Testis (tissue), 3 donors: Measurements from ENCODE around the gene ITGB5. TPM values are rescaled to one million over a fixed set of nuclear protein-coding genes. Genes with fewer than 3 reads are reported as not detected.

ENCODE experiments used
- DNase-seq: peaks from one replicate; pipeline ENCODE4 v3.0.0-alpha.2; 2019
- H3K27ac ChIP-seq, 2 donors: fragments of 200-600 bp; sonication (generic); one replicate each; pipeline ENCODE4 v1.5.1; 2019
- H3K27me3 ChIP-seq: fragments of 200-600 bp; sonication (generic); one replicate; pipeline ENCODE4 v1.5.1; 2019
- H3K36me3 ChIP-seq: fragments of 200-600 bp; sonication (generic); one replicate; pipeline ENCODE4 v1.5.1; 2017; ENCODE audit warnings: low read depth; ENCODE audit errors: missing control alignments
- H3K4me1 ChIP-seq: fragments of 200-600 bp; sonication (generic); one replicate; pipeline ENCODE4 v1.5.1; 2019
- H3K4me3 ChIP-seq, 2 donors: fragments of 200-600 bp; sonication (generic); one replicate each; pipeline ENCODE4 v1.5.1; 2017 to 2019
- H3K9me3 ChIP-seq: fragments of 200-600 bp; sonication (generic); one replicate; pipeline ENCODE4 v1.5.1; 2017
- CTCF ChIP-seq, 3 experiments: fragments of 450-650 bp in 2 of 3; fragments of 200-600 bp in 1 of 3; sonication (generic) in 1 of 3; IDR thresholded peaks; one replicate each; pipeline ENCODE4 v1.5.1; 2016 to 2019; ENCODE audit warnings: antibody characterized with exemption in 3 of 3, mild to moderate bottlenecking in 2 of 3, moderate library complexity in 1 of 3
- POLR2A ChIP-seq: fragments of 450-650 bp; IDR thresholded peaks from one replicate; pipeline ENCODE4 v1.6.1; 2017; ENCODE audit warnings: antibody characterized with exemption, mild to moderate bottlenecking, moderate library complexity
- WGBS, 2 donors: methylation state at CpG; one replicate each; pipeline ENCODE4 v1.1.5; 2018; 5-methylcytosine and 5-hydroxymethylcytosine counted together
- intact Hi-C: fragments of 100-400 bp; cut with DNase I; formaldehyde crosslinking; loops from one replicate; pipeline ENCODE4 v1.15.1; 2023; ENCODE audit warnings: low total_unique reads
- polyA plus RNA-seq: library from polyadenylated mRNA; stranded (reverse); fragments of 350-450 nt; fragmentation: Illumina TruSeq; extraction: RNeasy Lipid Tissue Mini Kit (QIAGEN cat#74804); gene quantifications from one replicate; pipeline ENCODE4 v1.2.3, GENCODE V29; 2014; ENCODE audit warnings: low read depth, low replicate concordance; ENCODE audit not compliant: insufficient read depth
- total RNA-seq, 2 donors: library from RNA; depleted of rRNA; stranded (reverse); fragments of >200 nt; gene quantifications; one replicate each; pipeline ENCODE4 v1.2.3, GENCODE V29; 2016

ITGB5 gene
- total and polyA plus RNA-seq, 3 donors from 2014 or later = 46.0 to 101 (median 76.9) TPM

- H3K4me3 ChIP-seq = no peak overlapping the region
- TF ChIP-seq CTCF (IDR thresholded peaks at IDR 0.05) (no peak), POLR2A (no peak)
- WGBS, 2 donors = 69 to 94% methylated on average over 1 of the region's 1 CpG
- intact Hi-C loops = no loop called here
- H3K27me3 ChIP-seq = no peaks in the 10 kb centered on the region
- DNase-seq = no peak
- H3K4me1 ChIP-seq = peaks cover 5% of the 10 kb centered on the region
- H3K27ac ChIP-seq = no peak overlapping the region
- H3K9me3 ChIP-seq = no peaks in the 10 kb centered on the region
- no peaks in the 10 kb centered on the region for H3K36me3 ChIP-seq
Observed at GRCh38 chr3:124873226-124873625, 13.9 kb downstream of the ITGB5 start.

- H3K4me1 ChIP-seq = no peaks in the 10 kb centered on the region
- TF ChIP-seq CTCF (IDR thresholded peaks at IDR 0.05) (no peak), POLR2A (no peak)
- no peak for DNase-seq
- H3K36me3 ChIP-seq = no peaks in the 10 kb centered on the region
- no peaks in the 10 kb centered on the region for H3K9me3 ChIP-seq
- no peaks in the 10 kb centered on the region for H3K27me3 ChIP-seq
- no peak overlapping the region for H3K4me3 ChIP-seq
- 95 to 96% methylated on average over 3 of the region's 3 CpGs for WGBS, 2 donors
- H3K27ac ChIP-seq = no peak overlapping the region
- intact Hi-C loops = no loop called here
Observed at GRCh38 chr3:124867511-124867910, 19.7 kb downstream of the ITGB5 start.

GRCh38 chr3:124862006-124862405 is 25.2 kb downstream of the ITGB5 start:
- TF ChIP-seq CTCF (IDR thresholded peaks at IDR 0.05) (no peak), POLR2A (no peak)
- H3K27me3 ChIP-seq = no peaks in the 10 kb centered on the region
- 92 to 100% methylated on average over 1 to 2 of the region's 2 CpGs for WGBS, 2 donors
- no peaks in the 10 kb centered on the region for H3K36me3 ChIP-seq
- H3K27ac ChIP-seq = no peak overlapping the region
- H3K9me3 ChIP-seq = no peaks in the 10 kb centered on the region
- no peak overlapping the region for H3K4me3 ChIP-seq
- no peak for DNase-seq
- peaks cover 17% of the 10 kb centered on the region for H3K4me1 ChIP-seq
- intact Hi-C loops = no loop called here

- H3K4me3 ChIP-seq = no peak overlapping the region
- no peak for TF ChIP-seq CTCF (IDR thresholded peaks at IDR 0.05)
- no peak for TF ChIP-seq POLR2A
- peak overlapping the region in 1 of 2 donors; percentile 54 for H3K27ac ChIP-seq
- no peak for DNase-seq
- peaks cover 17% of the 10 kb centered on the region for H3K4me1 ChIP-seq
- H3K9me3 ChIP-seq = no peaks in the 10 kb centered on the region
- no peaks in the 10 kb centered on the region for H3K27me3 ChIP-seq
- intact Hi-C loops = no loop called here
- H3K36me3 ChIP-seq = no peaks in the 10 kb centered on the region
- 64 to 69% methylated on average over 9 of the region's 9 CpGs for WGBS, 2 donors
Observed at GRCh38 chr3:124861041-124861440, 26.1 kb downstream of the ITGB5 start.

- Histone ChIP-seq H3K4me3 (no peak overlapping the region), H3K27me3 (no peaks in the 10 kb centered on the region), H3K36me3 (no peaks in the 10 kb centered on the region), H3K27ac (peak overlapping the region in 1 of 2 donors; percentile 54), H3K4me1 (peaks cover 17% of the 10 kb centered on the region), H3K9me3 (no peaks in the 10 kb centered on the region)
- TF ChIP-seq CTCF (IDR thresholded peaks at IDR 0.05) (no peak), POLR2A (no peak)
- peak; percentile 60 for DNase-seq
- 43 to 58% methylated on average over 1 of the region's 1 CpG for WGBS, 2 donors
- intact Hi-C loops = no loop called here
Observed at GRCh38 chr3:124860599-124860998, 26.6 kb downstream of the ITGB5 start.
